HS-27A (cell line): ENCODE results near the gene ZNF853.
"Not testable (repeated sequence)": the region's sequence is repeated elsewhere in the genome, so short reads cannot be mapped to it uniquely, and the experiment has no call there.

Experiments
- DNase-seq: peaks from one replicate; pipeline ENCODE4 v3.0.0-alpha.2; 2012; ENCODE audit warnings: low read depth, missing footprints

Gene ZNF853

DNA sequence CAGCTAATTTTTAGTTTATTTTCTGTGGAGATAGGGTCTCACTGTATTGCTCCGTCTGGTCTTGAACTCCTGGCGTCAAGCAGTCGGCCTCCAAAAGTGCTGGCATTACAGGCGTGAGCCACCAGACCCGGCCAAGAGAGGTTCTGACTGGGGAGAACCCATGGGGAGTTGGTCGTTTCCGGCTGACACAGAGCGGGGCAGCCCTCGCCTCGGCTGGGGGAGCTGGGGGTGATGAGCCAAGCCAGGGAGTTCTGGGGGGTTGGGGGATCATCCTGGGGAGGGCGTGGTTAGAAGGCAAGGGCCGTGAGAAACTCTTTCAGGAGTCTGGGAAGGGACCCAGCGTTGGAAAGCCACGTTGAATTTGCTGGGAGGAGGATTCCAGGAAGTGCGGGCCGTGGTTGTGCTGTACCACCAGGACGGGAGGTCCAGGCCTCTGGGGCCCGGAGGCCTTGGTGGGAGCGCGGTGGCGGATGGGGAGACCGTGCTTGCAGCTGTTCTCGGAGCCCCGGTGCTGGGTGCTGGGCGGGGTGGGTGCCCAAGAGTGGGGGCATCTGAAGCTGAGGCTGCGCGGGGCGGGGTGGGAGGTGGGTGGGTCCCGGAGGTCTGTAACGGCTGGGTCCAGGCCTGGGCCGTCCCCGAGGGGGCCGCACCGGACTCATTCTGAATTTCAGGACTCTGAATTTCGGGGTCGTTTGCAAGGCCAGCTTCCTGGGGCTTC lies 8.4 kb upstream of the ZNF853 start:
- no peak for DNase-seq

- no peak for DNase-seq
Observed at GRCh38 chr7:6607651-6608051, 7.8 kb upstream of the ZNF853 start.

DNA sequence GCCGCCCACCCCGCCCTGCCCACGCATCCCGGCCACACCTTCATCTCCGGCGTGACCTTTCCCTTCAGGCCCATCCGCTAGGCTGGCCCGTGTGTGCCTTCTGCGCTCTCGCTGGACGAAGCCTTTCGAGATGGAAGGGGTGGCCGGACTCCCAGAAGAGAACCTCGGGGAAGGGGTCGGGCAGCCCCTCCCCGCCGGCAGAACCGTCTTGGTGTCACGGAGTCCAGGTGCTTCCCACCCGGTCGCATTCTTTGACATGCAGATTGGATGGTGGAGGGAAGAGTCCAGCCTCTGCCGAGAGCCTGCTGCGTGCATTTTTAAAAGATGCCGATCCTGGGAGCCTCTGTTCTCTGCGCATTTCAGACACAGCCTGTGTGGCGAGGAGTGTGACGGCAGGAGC lies 7.3 kb upstream of the ZNF853 start:
- DNase-seq, result no peak

GRCh38 chr7:6608794-6609193 lies 6.6 kb upstream of the ZNF853 start:
- no peak for DNase-seq

- no peak for DNase-seq
Observed at GRCh38 chr7:6612819-6613218, 2.6 kb upstream of the ZNF853 start.

DNA sequence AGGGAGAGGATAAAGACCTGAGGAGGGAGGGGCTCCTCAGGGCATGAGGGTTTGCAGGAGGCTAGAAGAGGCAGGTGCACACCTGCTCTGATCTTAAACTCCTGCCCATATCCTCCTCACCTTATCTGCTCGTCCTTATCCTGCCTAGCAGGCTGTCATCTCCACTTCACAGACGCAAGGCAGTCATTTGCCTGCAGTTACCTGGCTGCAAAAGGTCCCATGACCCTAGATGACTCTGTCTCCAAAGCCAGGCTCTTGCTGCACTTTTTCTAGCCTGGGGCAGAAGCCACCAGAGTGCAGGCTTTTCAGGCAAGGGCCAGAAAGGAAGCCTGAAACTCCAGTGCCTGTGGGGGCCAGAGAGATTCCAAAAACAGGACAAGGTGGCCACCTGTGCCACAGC lies 1.7 kb upstream of the ZNF853 start:
- no peak for DNase-seq

GRCh38 chr7:6615723-6616555 lies 529 bp downstream of the ZNF853 start:
- DNase-seq, result no peak

DNA sequence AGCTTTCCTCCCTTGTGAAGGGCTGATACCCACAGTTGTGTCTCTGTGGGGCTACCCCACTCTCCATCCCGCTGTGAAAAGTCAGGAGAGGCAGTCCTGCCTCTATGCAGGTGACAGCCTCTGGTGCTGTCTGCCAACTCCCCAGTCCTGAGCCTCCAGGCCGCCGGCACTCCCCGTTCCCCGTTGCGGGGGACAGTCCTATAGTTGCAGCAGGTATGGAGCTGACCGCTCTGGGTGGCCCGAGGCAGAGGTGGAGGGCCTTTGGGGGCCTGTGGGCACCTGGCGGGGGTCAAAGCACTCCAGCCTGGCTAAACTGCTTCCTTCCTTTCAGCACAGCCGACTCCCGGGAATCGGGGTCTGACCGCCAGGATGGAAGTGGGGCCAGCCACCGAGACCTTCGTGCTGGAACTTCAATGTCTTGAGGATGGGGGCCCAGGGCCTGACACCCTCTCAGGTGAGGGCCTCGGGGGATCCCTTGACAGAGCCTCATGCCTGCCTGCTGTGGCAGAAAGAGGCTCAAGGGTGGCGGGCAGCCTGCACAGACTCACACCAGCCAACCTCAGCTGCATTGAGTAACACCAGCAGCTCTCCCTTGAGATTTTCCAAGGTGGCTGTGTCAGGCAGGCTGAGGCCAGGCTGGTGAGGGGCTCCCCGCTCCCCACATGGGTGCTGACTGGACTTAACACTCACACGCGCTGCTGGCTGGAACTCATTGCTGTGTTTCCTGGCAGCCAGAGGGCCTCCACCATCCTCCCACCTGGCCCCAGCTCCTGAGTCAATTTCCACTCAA lies 1.6 kb downstream of the ZNF853 start:
- DNase-seq, result no peak

DNA sequence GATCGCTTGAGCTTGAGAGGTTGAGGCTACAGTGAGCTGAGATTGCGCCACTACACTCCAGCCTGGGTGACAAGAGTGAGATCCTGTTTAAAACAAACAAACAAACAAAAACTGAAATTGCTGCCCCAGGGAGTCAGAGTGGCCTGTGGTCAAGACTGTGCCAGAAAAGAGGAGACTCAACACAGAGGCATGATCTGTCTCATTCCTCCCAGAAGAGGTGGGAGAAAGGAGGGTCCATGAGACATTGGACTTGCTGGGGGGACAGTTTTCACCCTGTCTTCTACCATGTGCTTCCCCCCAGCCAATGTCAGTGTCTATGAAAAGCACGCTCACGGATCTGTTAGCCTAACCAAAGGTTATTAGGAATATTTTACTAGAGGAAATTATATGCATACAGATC lies 3.2 kb downstream of the ZNF853 start:
- DNase-seq, result no peak

GRCh38 chr7:6619961-6620360 lies 4.6 kb downstream of the ZNF853 start:
- DNase-seq, result no peak

- DNase-seq, result no peak
Observed at GRCh38 chr7:6621195-6622133, 6.1 kb downstream of the ZNF853 start.

DNA sequence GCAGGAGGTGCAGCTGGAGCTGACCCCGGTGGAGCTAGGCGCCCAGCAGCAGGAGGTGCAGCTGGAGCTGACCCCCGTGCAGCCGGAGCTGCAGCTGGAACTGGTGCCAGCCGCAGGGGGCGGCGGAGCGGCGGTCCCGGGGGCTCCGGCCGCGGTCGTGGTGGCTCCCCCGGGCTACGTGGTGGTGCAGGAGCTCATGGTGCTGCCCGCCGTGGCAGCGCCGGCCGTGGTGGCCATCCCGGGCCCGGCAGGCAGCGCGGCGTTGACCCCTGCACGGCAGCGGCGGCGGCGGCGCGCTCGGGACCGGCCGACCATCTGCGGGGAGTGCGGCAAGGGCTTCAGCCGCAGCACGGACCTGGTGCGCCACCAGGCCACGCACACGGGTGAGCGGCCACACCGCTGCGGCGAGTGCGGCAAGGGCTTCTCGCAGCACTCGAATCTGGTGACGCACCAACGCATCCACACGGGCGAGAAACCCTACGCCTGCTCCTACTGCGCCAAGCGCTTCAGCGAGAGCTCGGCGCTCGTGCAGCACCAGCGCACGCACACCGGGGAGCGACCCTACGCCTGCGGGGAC lies 6.8 kb downstream of the ZNF853 start:
- no peak for DNase-seq

DNA sequence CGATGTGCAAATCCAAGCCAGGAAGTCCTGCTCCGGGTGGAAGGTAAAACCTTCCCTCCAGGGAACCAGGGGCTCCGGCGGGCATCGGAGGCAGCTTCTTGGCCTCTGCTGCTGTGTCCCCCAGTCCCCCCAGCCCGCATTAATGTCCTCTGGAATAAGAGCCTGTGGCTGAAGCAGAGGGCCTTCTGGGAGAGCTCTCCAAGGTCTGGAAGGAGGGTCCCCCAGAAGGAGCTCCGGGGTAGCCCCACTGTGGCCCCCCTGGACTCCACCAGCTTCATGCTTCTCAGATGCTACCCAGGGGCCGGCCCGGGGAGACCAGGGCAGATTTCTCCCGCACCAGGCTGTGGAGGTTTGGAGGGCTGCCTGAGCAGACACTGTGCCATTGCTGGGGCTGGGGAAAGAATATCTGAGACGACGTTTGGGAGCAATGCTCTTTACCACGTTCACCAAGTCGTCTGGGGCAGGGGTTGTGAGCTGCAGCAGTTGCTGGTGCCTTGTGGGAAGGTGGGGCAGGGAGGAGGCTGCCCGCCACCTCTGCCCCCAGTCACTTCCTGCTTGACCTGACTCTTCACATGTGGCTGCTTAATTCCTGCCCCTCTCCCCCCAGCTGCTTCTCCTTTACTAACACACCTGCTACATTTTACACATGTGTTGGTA lies 8.3 kb downstream of the ZNF853 start:
- DNase-seq, result no peak

- no peak for DNase-seq
Observed at GRCh38 chr7:6624246-6624611, 8.8 kb downstream of the ZNF853 start.

DNA sequence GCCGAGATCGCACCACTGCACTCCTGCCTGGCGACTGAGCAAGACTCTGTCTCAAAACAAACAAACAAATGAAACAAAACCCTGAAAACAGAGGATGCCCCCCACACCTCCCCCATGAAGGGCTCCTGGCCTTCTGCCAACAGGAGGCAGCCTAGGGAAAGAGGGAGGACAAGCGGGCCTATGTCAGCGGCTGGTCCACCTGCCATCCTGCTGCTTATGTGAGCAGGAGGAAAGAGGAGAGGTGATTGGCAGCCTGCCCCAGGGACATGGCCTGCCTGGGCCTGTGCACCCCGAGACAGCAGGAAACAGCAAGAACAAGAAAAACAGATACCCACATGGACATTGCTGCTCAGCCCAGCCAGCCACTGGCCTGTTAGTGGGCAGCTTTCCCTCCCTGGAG lies 12.6 kb downstream of the ZNF853 start:
- DNase-seq, result no peak

- no peak for DNase-seq
Observed at GRCh38 chr7:6630007-6630849, 14.8 kb downstream of the ZNF853 start.

GRCh38 chr7:6631605-6632004 lies 16.2 kb downstream of the ZNF853 start:
- DNase-seq, result no peak

DNA sequence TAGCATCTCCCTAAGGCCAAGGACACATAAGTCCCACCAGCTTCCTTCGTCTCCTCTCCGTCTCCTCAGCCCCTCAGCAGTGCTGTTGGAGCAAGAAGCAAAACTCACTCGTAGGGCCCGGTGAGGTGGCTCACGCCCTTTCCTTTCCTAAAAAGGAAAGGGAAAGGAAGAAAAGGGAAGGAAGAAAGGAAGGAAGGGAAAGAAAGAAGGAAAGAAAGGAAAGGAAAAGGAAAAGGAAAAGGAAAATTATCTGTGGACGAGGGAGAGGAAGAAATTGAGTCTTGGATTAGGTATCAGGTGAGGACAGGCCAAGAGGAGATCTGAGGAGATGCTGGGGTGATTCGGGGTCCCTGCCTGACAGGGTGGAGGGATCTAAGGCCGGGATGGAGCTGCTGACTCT lies 18.6 kb downstream of the ZNF853 start:
- DNase-seq, result no peak

GRCh38 chr7:6634971-6635370 lies 19.6 kb downstream of the ZNF853 start:
- DNase-seq, result not testable (repeated sequence)
